Hippocampal formation (tissue), 2 donors: ENCODE results near the gene MOB3B.
A peak's percentile ranks its signal among the peaks of the same experiment; 100 is the strongest.

Experiments used
- DNase-seq, 2 donors: peaks; one replicate each; lab custom pipeline; 2025; lab: John Stamatoyannopoulos, UW

Gene MOB3B

GRCh38 chr9:27280249-27280648 lies 249.4 kb downstream of the MOB3B start:
- no peak for DNase-seq

- DNase-seq: no peak
Observed at GRCh38 chr9:27279611-27280010, 250.0 kb downstream of the MOB3B start.

- DNase-seq: no peak
Observed at GRCh38 chr9:27278374-27278773, 251.2 kb downstream of the MOB3B start.

GRCh38 chr9:27276193-27277030 lies 253.2 kb downstream of the MOB3B start:
- DNase-seq: peak in 1 of 2 donors; percentile 69
